Nephron progenitor cell (in vitro differentiated cells): ENCODE results near the gene C11orf98.
"Not testable (repeated sequence)": the region's sequence is repeated elsewhere in the genome, so short reads cannot be mapped to it uniquely, and the experiment has no call there.

Experiments
- DNase-seq: peaks from one replicate; pipeline ENCODE4 v3.0.0; 2021
- H3K27ac Mint-ChIP-seq: 2 replicates; pipeline ENCODE4 v1.8.0; 2021; ENCODE audit warnings: mild to moderate bottlenecking, moderate library complexity, mixed read lengths
- H3K27me3 Mint-ChIP-seq: 2 replicates; pipeline ENCODE4 v1.8.0; 2021; ENCODE audit warnings: mild to moderate bottlenecking, low read depth, mixed read lengths; ENCODE audit not compliant: poor library complexity
- H3K36me3 Mint-ChIP-seq: 2 replicates; pipeline ENCODE4 v1.8.0; 2021; ENCODE audit warnings: low read depth, mixed read lengths
- H3K4me1 Mint-ChIP-seq: 2 replicates; pipeline ENCODE4 v1.8.0; 2021; ENCODE audit warnings: mixed read lengths
- H3K4me3 Mint-ChIP-seq: 2 replicates; pipeline ENCODE4 v1.8.0; 2021; ENCODE audit warnings: mild to moderate bottlenecking, moderate library complexity, mixed read lengths
- H3K9me3 Mint-ChIP-seq: 2 replicates; pipeline ENCODE4 v1.8.0; 2021; ENCODE audit warnings: mild to moderate bottlenecking, moderate library complexity, mixed read lengths
- CTCF ChIP-seq: fragments of 200-600 bp; sonication (generic); IDR thresholded peaks from 2 replicates; pipeline ENCODE4 v1.5.0; 2021; ENCODE audit warnings: antibody characterized with exemption

The C11orf98 gene

DNA sequence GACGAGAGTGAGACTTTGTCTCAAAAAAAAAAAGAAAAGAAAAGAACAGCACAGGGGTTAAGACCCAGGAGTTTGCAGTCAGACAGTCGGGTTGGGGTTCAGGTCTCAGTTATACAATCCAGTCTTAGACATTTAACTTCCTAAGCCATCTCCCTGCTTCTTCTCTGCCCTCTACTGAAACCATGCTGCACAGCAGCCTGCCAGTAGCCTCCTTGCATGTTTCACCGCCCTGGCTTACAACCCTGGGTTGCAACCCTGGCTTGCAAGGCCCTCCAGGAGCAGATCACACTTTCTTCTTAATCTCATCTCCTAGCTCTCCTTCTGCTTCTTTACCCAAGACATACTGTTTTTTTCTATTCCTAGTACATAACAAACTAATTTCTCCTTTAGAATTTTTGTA is 37.3 kb downstream of the C11orf98 start:
- H3K27ac Mint-ChIP-seq = no peak overlapping the region
- no peak for DNase-seq
- TF ChIP-seq CTCF = no peak
- H3K4me3 Mint-ChIP-seq = no peak overlapping the region
- H3K4me1 Mint-ChIP-seq = no peaks in the 10 kb centered on the region
- H3K9me3 Mint-ChIP-seq = no peaks in the 10 kb centered on the region
- H3K27me3 Mint-ChIP-seq = peaks cover 7% of the 10 kb centered on the region
- peaks cover 72% of the 10 kb centered on the region for H3K36me3 Mint-ChIP-seq

- Mint-ChIP-seq H3K36me3 (peaks cover 32% of the 10 kb centered on the region), H3K4me1 (peaks cover 27% of the 10 kb centered on the region), H3K27ac (peak overlapping the region; percentile 91), H3K27me3 (peaks cover 6% of the 10 kb centered on the region), H3K9me3 (no peaks in the 10 kb centered on the region), H3K4me3 (peak overlapping the region; percentile 68)
- no peak for TF ChIP-seq CTCF
- no peak for DNase-seq
Measured at GRCh38 chr11:62622476-62623089, 42.4 kb downstream of the C11orf98 start.

DNA sequence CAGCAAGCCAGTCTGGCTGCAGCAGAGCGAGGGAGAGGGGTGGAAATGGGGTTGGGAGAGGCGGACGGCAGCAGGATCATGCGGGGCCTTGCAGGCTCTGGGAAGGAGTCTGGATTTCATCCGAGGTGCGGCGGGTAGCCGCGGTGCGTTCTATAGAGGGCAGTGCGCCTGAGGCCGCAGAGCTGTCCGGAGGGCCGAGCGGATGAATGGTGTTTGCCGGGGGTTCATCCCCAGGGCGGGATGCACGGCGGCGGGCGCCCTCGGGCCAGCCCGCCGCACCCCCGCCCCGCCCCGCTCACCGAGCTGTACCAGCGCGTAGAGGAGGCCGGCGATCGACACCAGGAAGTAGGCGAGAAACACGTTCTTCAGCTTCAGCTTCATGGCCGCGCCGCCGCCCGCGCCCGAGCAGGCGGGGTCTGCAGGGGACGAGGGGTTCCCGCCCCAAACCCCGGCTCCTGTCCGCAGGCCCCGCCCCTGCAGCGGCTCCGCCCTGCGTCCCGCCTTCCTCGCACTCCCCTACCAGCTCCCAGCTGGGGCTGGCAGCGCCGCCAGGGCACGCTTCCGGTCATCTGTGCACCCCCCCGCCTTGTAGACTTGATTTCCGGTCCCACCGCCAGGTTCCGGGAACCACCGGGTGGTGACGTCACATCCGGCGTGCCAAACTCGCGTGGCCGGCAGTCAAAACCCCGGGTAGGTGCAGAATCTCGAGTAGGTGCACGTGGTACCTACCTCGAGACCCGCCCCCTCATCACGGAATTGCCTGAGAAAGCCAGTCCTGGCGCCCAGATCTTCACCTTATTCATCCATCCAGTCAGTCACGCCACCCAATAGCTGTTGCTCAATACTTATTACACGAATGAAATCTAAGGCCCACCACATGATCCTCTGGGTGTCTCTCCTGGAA is 43.2 kb downstream of the C11orf98 start, which contains the start of gene B3GAT3:
Gene B3GAT3, minus strand, starts transcription at position 420 of the 904 bp plus-strand sequence. Its CDS starts 39 bp downstream, at position 381.
- peaks cover 6% of the 10 kb centered on the region for H3K27me3 Mint-ChIP-seq
- H3K4me1 Mint-ChIP-seq = peaks cover 27% of the 10 kb centered on the region

DNA sequence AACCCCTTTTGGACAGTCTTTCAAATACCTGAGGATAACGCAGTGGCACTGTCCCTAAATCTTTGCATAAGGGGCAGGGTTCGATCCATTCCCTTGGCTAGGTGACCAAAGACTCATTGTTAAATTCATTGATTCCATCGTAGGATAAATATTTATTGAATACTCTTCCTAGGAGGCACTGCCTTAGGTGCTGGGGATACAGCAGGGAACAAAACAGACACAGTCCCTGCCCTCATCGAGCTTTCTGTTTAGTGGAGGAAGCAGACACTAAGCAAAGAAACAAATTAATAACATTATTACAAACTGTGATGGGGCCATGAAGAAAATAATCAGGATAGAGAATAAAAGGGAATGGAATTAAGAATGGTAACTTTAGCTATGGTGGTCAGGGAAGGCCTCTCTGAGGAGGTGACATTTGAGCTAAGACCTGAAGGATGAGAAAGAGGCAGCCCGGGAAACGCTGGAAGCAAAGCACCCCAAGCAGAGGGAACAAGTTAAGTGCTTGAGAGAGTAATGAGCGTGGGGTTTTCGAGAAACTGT is 43.9 kb downstream of the C11orf98 start:
- Mint-ChIP-seq H3K27ac (peak overlapping the region; percentile 99), H3K4me3 (peak overlapping the region; percentile 96), H3K4me1 (peaks cover 27% of the 10 kb centered on the region), H3K36me3 (peaks cover 20% of the 10 kb centered on the region), H3K9me3 (no peaks in the 10 kb centered on the region), H3K27me3 (peaks cover 6% of the 10 kb centered on the region)
- no peak for TF ChIP-seq CTCF
- no peak for DNase-seq

More for the DNA sequence above, 43.2 kb downstream of the C11orf98 start, which contains the start of gene B3GAT3:
- DNase-seq = peak; percentile 98
- H3K4me3 Mint-ChIP-seq = peak within 1 kb of the TSS; percentile 96
- TF ChIP-seq CTCF = no peak
- H3K27ac Mint-ChIP-seq = peak within 1 kb of the TSS; percentile 99
- H3K9me3 Mint-ChIP-seq = no peaks in the 10 kb centered on the region
- H3K36me3 Mint-ChIP-seq = peaks cover 25% of the 10 kb centered on the region

- H3K9me3 Mint-ChIP-seq, H3K27me3 Mint-ChIP-seq, H3K27ac Mint-ChIP-seq, H3K4me3 Mint-ChIP-seq, DNase-seq: not testable (repeated sequence)
- H3K4me1 Mint-ChIP-seq = peaks cover 40% of the 10 kb centered on the region
- peaks cover 12% of the 10 kb centered on the region for H3K36me3 Mint-ChIP-seq
Measured at GRCh38 chr11:62616957-62617356, 48.1 kb downstream of the C11orf98 start.

- TF ChIP-seq CTCF = no peak
- Mint-ChIP-seq H3K27ac (no peak overlapping the region), H3K4me3 (no peak overlapping the region), H3K36me3 (peaks cover 12% of the 10 kb centered on the region), H3K9me3 (no peaks in the 10 kb centered on the region), H3K4me1 (peaks cover 43% of the 10 kb centered on the region), H3K27me3 (no peaks in the 10 kb centered on the region)
- DNase-seq = no peak
Measured at GRCh38 chr11:62615521-62615920, 49.5 kb downstream of the C11orf98 start.
